ENCODE measurements around the gene SPACDR.

- TF ChIP-seq CTCF (optimal IDR thresholded peaks at IDR 0.05 in 1 of 3, IDR thresholded peaks at IDR 0.05 in 1 of 3, conservative IDR thresholded peaks at IDR 0.05 in 1 of 3; ENCODE audit: extremely low read depth in 1 of 3, insufficient read depth in 2 of 3, low read length in 3 of 3) (peak; percentile 42 to 62 (median 61)), EZH2 (IDR thresholded peaks at IDR 0.05; ENCODE audit: low read length) (no peak)
Measured at GRCh38 chr7:100476903-100477870, 13.1 kb upstream of the SPACDR start.

All from keratinocyte (primary cell).